Hepatocyte (in vitro differentiated cells): ENCODE measurements around the gene OR14J1. TPM values are rescaled to one million over a fixed set of nuclear protein-coding genes. Genes with fewer than 3 reads are reported as not detected.

Experiments
- DNase-seq: peaks from one replicate; pipeline ENCODE4 v3.0.0-alpha.2; 2016; ENCODE audit warnings: low spot score
- H2AFZ ChIP-seq: fragments of 200-600 bp; sonication (generic); 2 replicates; pipeline ENCODE4 v1.6.0; 2016; ENCODE audit warnings: antibody characterized with exemption, mild to moderate bottlenecking
- H3K27ac ChIP-seq: fragments of 200-600 bp; sonication (generic); 2 replicates; pipeline ENCODE4 v1.5.1; 2016; ENCODE audit warnings: mild to moderate bottlenecking
- H3K27me3 ChIP-seq: fragments of 200-600 bp; sonication (generic); 2 replicates; pipeline ENCODE4 v1.6.1; 2016
- H3K36me3 ChIP-seq: fragments of 200-600 bp; sonication (generic); replicated peaks from 2 replicates; pipeline ENCODE4 v1.5.1; 2016; ENCODE audit warnings: low read depth; ENCODE audit not compliant: insufficient read depth
- H3K4me1 ChIP-seq: fragments of 200-600 bp; sonication (generic); 2 replicates; pipeline ENCODE4 v1.5.1; 2016; ENCODE audit warnings: mild to moderate bottlenecking, moderate library complexity; ENCODE audit not compliant: insufficient read depth
- H3K4me2 ChIP-seq: fragments of 200-600 bp; sonication (generic); 2 replicates; pipeline ENCODE4 v1.6.0; 2016
- H3K4me3 ChIP-seq: fragments of 200-600 bp; sonication (generic); 2 replicates; pipeline ENCODE4 v1.5.1; 2016; ENCODE audit warnings: mild to moderate bottlenecking
- H3K79me2 ChIP-seq: fragments of 200-600 bp; sonication (generic); 2 replicates; pipeline ENCODE4 v1.6.0; 2017; ENCODE audit warnings: mild to moderate bottlenecking
- H3K9me2 ChIP-seq: fragments of 200-600 bp; sonication (generic); replicated peaks from 2 replicates; pipeline ENCODE4 v1.6.0; 2017; ENCODE audit warnings: mild to moderate bottlenecking; ENCODE audit not compliant: insufficient read depth
- H3K9me3 ChIP-seq: fragments of 200-600 bp; sonication (generic); 2 replicates; pipeline ENCODE4 v1.5.1; 2016; ENCODE audit warnings: low read depth, mild to moderate bottlenecking
- H4K20me1 ChIP-seq: fragments of 200-600 bp; sonication (generic); 2 replicates; pipeline ENCODE4 v1.6.0; 2016; ENCODE audit warnings: mild to moderate bottlenecking; ENCODE audit not compliant: insufficient read depth, poor library complexity, severe bottlenecking
- CTCF ChIP-seq: fragments of 200-600 bp; sonication (generic); IDR thresholded peaks from 2 replicates; pipeline ENCODE4 v1.5.1; 2016; ENCODE audit warnings: antibody characterized with exemption, mild to moderate bottlenecking; ENCODE audit not compliant: poor library complexity
- EZH2 ChIP-seq: fragments of 200-600 bp; sonication (generic); IDR thresholded peaks from 2 replicates; pipeline ENCODE4 v1.6.1; 2016; ENCODE audit warnings: antibody characterized with exemption, mild to moderate bottlenecking, borderline replicate concordance
- EZH2phosphoT487 ChIP-seq: fragments of 200-600 bp; sonication (generic); IDR thresholded peaks from one replicate; pipeline ENCODE4 v1.6.1; 2018; ENCODE audit warnings: antibody characterized with exemption, mild to moderate bottlenecking, low read depth, moderate library complexity; ENCODE audit not compliant: unreplicated experiment, severe bottlenecking
- WGBS: methylation state at CpG from one replicate; pipeline ENCODE4 v1.1.6; 2016; ENCODE audit warnings: low lambda C conversion rate; ENCODE audit errors: missing lambda C conversion rate; 5-methylcytosine and 5-hydroxymethylcytosine counted together
- polyA plus RNA-seq: library from polyadenylated mRNA; unstranded; fragments of >200 nt; fragmentation: Nextera tagmentation; extraction: Ambion mirVana; gene quantifications from 2 replicates; pipeline ENCODE4 v1.2.1, GENCODE V29; 2016
- total RNA-seq: library from RNA; depleted of rRNA; stranded (reverse); fragments of >200 nt; gene quantifications from 2 replicates; pipeline ENCODE4 v1.2.3, GENCODE V29; 2014

OR14J1 gene
- total and polyA plus RNA-seq, 2 experiments from 2014 or later, result not detected

DNA sequence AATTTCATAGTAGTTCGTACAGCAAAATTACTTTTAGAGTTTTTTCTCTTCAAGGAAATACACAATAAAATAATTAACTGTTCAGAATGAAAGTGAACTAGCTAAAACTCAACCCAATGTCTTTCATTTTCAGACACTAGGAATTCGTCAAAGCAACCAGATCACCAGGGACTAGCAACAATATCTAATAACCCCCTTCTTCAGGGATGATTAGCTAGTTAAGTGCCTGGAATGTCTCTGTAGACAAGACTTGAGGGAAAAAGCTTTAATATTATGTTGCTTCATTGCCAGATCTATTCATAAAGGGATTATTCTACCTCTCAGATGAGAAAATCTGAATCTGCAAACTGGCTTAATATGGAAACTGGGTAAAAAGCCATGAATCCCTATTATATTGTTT lies 41.8 kb upstream of the OR14J1 start:
- H4K20me1 ChIP-seq, result no peaks in the 10 kb centered on the region
- no peaks in the 10 kb centered on the region for H3K4me1 ChIP-seq
- no peaks in the 10 kb centered on the region for H3K79me2 ChIP-seq
- no peak for DNase-seq
- H2AFZ ChIP-seq, result no peak overlapping the region
- H3K36me3 ChIP-seq, result no peaks in the 10 kb centered on the region
- no peak overlapping the region for H3K4me3 ChIP-seq
- 47% methylated on average over 2 of the region's 2 CpGs for whole genome bisulfite sequencing
- H3K9me3 ChIP-seq, result no peaks in the 10 kb centered on the region
- H3K27ac ChIP-seq, result no peak overlapping the region
- no peaks in the 10 kb centered on the region for H3K27me3 ChIP-seq
- H3K9me2 ChIP-seq, result no peaks in the 10 kb centered on the region
- no peak overlapping the region for H3K4me2 ChIP-seq
- TF ChIP-seq CTCF, result no peak
- TF ChIP-seq EZH2, result no peak
- no peak for TF ChIP-seq EZH2phosphoT487

GRCh38 chr6:29263001-29263400 lies 38.5 kb upstream of the OR14J1 start:
- Histone ChIP-seq H3K79me2 (no peaks in the 10 kb centered on the region), H3K27me3 (no peaks in the 10 kb centered on the region)
- TF ChIP-seq EZH2phosphoT487 (no peak), CTCF (no peak), EZH2 (no peak)

GRCh38 chr6:29294499-29294914 lies 7.0 kb upstream of the OR14J1 start:
- H4K20me1 ChIP-seq, result no peaks in the 10 kb centered on the region
- TF ChIP-seq EZH2phosphoT487 (no peak), EZH2 (no peak), CTCF (no peak)
- H3K36me3 ChIP-seq, result no peaks in the 10 kb centered on the region
- no peaks in the 10 kb centered on the region for H3K9me2 ChIP-seq
- H3K27me3 ChIP-seq, result no peaks in the 10 kb centered on the region
- no peak overlapping the region for H3K27ac ChIP-seq
- H2AFZ ChIP-seq, result no peak overlapping the region
- H3K4me1 ChIP-seq, result no peaks in the 10 kb centered on the region
- 88% methylated on average over 1 of the region's 1 CpG for WGBS
- no peak overlapping the region for H3K4me2 ChIP-seq
- no peak overlapping the region for H3K4me3 ChIP-seq
- no peaks in the 10 kb centered on the region for H3K9me3 ChIP-seq
- no peak for DNase-seq
- no peaks in the 10 kb centered on the region for H3K79me2 ChIP-seq

More at GRCh38 chr6:29263001-29263400, 38.5 kb upstream of the OR14J1 start:
- 67% methylated on average over 3 of the region's 3 CpGs for WGBS
- DNase-seq, result no peak
- Histone ChIP-seq H3K4me3 (no peak overlapping the region), H3K36me3 (no peaks in the 10 kb centered on the region), H3K4me1 (no peaks in the 10 kb centered on the region), H3K9me3 (no peaks in the 10 kb centered on the region), H3K9me2 (no peaks in the 10 kb centered on the region), H4K20me1 (no peaks in the 10 kb centered on the region), H3K4me2 (no peak overlapping the region), H3K27ac (no peak overlapping the region), H2AFZ (no peak overlapping the region)

DNA sequence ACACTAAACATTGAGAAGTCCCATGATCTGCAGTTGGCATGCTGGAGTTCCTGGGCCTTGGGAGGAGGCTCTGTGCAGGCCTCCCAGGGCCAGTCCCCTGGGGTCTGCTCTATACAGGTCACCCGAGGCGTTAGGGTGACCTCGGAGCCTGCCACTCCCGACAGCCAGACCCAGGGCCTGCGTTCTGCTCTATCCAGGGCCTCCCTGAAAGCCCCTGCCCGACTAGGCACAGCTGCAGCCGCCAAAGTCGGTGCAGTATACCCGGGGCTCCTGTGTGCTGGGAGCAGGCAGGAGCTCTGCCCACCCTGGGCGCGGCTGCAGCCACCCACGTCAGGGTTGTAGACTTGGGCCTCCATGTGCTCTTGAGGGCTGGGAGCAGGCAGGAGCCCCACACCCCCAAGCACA lies 6.3 kb upstream of the OR14J1 start:
- no peaks in the 10 kb centered on the region for H3K9me3 ChIP-seq
- H3K4me1 ChIP-seq, result no peaks in the 10 kb centered on the region
- DNase-seq, result no peak
- H3K4me2 ChIP-seq, result no peak overlapping the region
- no peak overlapping the region for H3K4me3 ChIP-seq
- H3K79me2 ChIP-seq, result no peaks in the 10 kb centered on the region
- TF ChIP-seq CTCF, result no peak
- TF ChIP-seq EZH2phosphoT487, result no peak
- no peak for TF ChIP-seq EZH2
- no peaks in the 10 kb centered on the region for H4K20me1 ChIP-seq
- H3K36me3 ChIP-seq, result no peaks in the 10 kb centered on the region
- no peaks in the 10 kb centered on the region for H3K9me2 ChIP-seq
- H3K27me3 ChIP-seq, result no peaks in the 10 kb centered on the region
- H2AFZ ChIP-seq, result no peak overlapping the region
- WGBS, result 90% methylated on average over 12 of the region's 12 CpGs
- no peak overlapping the region for H3K27ac ChIP-seq
